HG03442 (cell line): ENCODE results near the gene LRRC28.

ENCODE experiments used
- ATAC-seq: cut with Tn5 transposase; IDR thresholded peaks from one replicate; pipeline ENCODE4 v1.9.1; 2021; ENCODE audit warnings: mild to moderate bottlenecking, moderate library complexity; ENCODE audit not compliant: unreplicated experiment

The LRRC28 gene

GRCh38 chr15:99433757-99434450 is 182.6 kb downstream of the LRRC28 start:
- no peak for ATAC-seq

- ATAC-seq = no peak
Measured at GRCh38 chr15:99434506-99435112, 183.3 kb downstream of the LRRC28 start.

DNA sequence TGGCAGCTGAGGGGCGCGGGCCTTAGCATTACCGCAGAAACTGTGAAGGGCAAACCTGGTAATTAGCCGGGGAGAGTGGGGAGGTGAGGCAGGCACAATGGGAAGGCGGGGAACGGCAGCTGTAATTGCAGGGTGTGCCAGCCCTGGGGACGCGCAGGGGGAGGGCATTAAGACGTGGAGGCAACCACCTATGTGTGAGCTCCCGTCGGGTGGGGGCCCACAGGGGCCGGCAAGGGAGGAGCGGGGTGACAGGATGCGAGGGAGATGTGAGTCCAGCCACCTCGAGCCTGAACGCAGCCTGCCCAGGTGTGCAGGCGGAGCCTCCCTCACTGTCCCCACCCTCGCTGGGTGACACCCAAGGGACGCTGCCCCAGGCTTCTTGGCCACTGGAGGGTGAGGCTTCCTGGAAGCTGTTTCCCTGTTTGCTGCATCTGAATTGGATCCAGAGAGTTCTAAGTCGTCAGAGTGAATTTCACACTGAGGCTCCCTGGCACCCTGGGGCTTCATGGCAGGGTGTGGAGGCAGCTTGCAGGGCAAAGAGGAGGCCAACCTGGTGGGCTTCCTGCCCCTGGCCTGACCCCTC is 183.9 kb downstream of the LRRC28 start:
- no peak for ATAC-seq

- no peak for ATAC-seq
Measured at GRCh38 chr15:99435877-99436541, 184.7 kb downstream of the LRRC28 start.

- no peak for ATAC-seq
Measured at GRCh38 chr15:99436542-99437314, 185.4 kb downstream of the LRRC28 start.

GRCh38 chr15:99437315-99438223 is 186.3 kb downstream of the LRRC28 start:
- ATAC-seq = no peak

GRCh38 chr15:99438224-99438585 is 186.9 kb downstream of the LRRC28 start:
- ATAC-seq = no peak

DNA sequence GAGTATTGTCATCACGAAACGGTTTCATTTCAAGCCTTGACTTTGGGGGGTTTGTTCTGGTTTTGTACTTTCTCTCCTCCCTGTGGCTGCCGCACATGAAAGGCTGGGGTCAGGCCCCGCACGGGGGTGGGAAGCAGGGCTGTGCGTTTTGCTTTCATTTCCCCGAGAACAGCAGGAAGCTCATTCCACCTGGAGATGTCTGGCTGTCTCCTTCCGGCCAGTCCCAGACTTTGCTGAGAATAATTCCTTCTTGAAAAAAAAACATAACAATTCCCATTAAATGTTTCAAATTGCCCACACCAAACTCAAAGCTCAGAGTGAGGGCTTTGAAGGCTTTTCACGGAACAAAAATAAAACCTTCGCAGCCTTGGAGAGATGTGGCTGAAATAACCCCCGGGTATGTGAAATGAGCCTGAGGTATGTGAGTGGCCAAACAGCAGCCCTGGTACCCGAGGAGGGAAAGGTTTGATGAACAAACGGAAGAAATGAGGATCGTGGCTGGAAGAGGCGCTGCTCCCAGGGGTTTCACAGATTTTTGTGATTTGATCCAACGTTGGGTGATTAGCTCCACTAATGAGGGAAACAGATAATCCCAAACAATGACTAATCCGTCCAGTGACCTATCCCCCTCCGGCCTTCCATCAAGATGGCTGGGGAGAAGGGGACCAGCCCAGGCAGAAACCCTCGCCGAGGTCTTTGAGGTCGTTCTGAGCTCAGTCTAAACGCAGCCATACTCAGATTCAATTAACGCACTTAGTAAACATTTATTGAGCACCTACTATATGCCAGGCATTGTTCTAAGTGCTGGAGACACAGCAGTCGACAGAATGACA is 187.6 kb downstream of the LRRC28 start:
- no peak for ATAC-seq

GRCh38 chr15:99439524-99439835 is 188.2 kb downstream of the LRRC28 start:
- ATAC-seq = no peak

GRCh38 chr15:99440029-99440428 is 188.7 kb downstream of the LRRC28 start:
- ATAC-seq = no peak
